ENCODE results near the gene SDC1.

The SDC1 gene

DNA sequence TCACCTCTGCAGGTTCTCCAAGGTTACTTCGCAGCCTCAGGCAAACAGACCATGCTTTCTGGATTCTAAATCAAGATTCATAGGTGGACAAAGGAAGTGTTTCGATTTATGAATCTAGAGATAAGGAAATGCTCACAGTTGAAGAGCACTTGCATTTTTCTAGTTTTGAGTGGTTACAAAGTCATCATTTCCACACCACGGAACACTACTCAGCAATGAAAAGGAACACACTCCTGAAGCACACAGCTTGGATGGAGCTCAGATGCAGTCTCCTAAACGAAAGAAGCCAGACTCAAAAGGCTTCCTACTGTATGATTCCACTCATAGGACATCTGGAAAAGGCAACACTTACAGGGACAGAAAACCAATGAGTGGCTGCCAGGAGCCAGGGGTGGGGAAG, 31.7 kb downstream of the SDC1 start:
- DNase-seq (ENCODE audit: low spot score in 2 of 2), result no peak
- no peaks in the 10 kb centered on the region for H3K36me3 ChIP-seq (replicated peaks)
- H3K4me1 ChIP-seq, result peaks cover 10% of the 10 kb centered on the region
- no peak overlapping the region for H3K4me3 ChIP-seq
- in situ Hi-C loops (cut with MboI; ENCODE audit: low sequenced_read_pairs), result no loop called here
- no peaks in the 10 kb centered on the region for H3K27me3 ChIP-seq (ENCODE audit: low read depth)
- no peaks in the 10 kb centered on the region for H3K9me3 ChIP-seq

DNA sequence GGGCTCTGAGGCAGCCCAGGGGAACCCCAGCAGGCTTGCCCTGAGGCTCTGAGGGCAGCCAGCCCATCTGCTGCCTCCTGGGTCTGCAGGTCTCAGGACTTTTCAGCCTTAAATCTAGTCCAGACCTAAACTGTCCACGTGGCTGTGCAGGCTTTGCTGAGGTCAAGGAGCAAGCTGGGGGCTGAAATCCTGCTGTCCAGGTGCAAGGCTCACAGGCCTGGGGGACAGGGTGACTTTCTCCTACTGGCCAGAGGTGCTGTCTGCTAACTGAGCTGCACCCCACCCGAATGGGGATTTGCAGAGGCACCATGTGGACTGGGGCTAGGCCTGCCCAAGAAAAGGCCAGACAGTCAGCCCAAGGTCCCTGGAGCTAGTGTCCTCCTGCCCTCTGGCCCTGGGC, 32.1 kb downstream of the SDC1 start:
- Histone ChIP-seq H3K36me3 (replicated peaks) (no peaks in the 10 kb centered on the region), H3K4me1 (peaks cover 12% of the 10 kb centered on the region), H3K9me3 (no peaks in the 10 kb centered on the region), H3K4me3 (no peak overlapping the region), H3K27me3 (ENCODE audit: low read depth) (no peaks in the 10 kb centered on the region)
- in situ Hi-C loops (cut with MboI; ENCODE audit: low sequenced_read_pairs), result no loop called here
- no peak for DNase-seq (ENCODE audit: low spot score in 2 of 2)

DNA sequence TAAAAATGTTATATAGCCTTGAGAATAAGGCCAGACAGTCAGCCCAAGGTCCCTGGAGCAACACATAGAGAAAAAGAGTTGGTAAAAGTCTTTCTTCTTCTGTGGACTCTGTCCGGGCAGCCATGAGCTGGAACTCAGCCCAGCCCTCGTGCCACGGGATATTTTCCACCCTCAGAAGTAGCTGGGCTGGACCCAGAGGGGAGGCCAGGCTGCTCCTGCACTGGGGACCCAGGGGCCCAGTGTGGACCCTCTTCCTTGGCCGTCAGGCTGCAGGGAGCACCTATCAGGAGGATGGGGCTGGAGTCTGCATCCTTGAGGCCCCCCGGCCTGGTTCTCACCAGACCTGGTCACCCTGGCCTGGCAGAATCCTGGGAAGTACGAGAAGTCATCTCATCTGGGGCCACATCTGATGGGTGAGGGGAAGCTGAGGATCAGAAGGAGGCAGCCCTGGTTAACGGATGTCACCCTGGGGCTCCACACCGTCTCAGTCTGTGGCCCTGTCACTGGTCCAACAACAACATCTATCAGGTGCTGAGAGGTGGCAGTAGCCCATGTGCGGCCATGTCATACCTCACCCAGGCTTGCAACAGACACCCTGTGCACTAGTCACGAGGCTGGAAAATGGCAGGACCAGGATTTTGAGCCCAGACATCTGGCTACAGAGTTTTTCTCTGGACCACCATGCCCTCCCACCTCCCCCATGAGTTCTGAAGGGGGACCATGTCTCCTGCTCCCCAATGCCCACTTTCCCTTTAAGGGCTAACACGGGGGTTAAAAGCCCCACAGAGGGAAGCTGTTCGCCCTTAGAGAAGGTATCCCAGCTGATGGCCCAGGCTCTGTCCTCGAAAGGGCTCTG, 33.0 kb downstream of the SDC1 start:
- Histone ChIP-seq H3K36me3 (replicated peaks) (no peaks in the 10 kb centered on the region), H3K4me3 (no peak overlapping the region), H3K27me3 (ENCODE audit: low read depth) (no peaks in the 10 kb centered on the region), H3K4me1 (peaks cover 12% of the 10 kb centered on the region), H3K9me3 (no peaks in the 10 kb centered on the region)
- no peak for DNase-seq (ENCODE audit: low spot score in 2 of 2)
- in situ Hi-C loops (cut with MboI; ENCODE audit: low sequenced_read_pairs), result no loop called here

DNA sequence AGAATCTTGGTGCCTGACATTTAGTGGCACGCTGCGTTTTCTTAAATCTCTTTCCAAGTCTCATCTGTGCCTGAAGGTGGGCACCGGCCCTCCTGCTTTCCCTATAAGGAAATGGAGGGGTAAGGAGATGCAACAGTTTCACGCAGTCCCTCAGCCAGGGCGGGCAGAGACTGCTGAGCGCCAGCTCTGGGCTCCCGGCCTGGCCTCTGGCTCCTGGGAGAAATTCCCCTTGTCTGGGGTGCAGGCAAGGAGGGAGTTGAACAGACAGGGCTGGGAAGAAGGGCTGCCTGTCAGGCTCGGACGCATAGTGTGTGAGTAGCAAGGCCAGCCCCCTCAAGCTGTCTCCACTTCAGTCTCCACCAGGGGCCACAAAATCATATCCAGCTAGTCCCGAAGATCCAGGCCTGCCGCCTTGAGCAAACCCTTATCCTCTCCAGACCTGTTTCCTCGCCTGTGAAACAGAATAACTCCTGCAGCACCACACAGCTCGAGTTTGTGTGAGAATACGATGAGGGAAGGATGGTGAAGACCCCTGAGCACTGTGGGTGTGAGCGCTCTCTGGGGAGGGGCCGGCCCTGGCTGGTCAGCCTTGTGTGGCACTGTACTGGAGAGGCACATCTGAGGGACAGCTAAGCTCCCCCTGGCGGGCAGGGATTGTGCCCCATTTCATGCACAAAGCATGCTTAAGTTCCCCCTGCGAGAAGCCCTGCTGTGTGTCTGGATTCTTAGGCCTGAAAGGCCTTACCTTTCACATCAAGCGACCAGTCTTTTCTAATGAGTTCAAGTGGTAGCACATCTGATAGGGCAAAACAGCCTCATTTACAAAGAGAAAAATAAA, 33.8 kb downstream of the SDC1 start:
- H3K36me3 ChIP-seq (replicated peaks), result no peaks in the 10 kb centered on the region
- H3K4me1 ChIP-seq, result peaks cover 12% of the 10 kb centered on the region
- DNase-seq (ENCODE audit: low spot score in 2 of 2), result no peak
- in situ Hi-C loops (cut with MboI; ENCODE audit: low sequenced_read_pairs), result no loop called here
- H3K27me3 ChIP-seq (ENCODE audit: low read depth), result no peaks in the 10 kb centered on the region
- H3K9me3 ChIP-seq, result no peaks in the 10 kb centered on the region
- H3K4me3 ChIP-seq, result no peak overlapping the region

DNA sequence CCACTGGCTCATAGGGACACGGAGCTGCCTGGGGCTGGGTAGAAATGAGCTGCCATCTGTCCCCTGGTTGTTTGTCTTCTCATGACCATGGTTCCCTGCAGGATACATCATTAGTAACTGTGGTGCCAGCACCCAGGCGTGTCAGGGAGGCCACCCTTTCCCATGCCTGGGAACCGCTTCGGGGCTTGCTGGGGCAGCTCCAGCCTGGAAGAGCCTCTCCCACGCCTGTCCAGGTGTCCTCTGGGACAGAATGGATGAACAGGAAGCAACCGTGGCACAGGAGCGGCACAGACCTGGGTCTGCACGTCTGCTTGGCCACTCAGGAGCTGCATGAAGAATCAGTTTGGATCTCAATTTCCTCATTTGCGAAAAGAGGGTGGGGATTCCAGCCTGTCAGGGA, 34.8 kb downstream of the SDC1 start:
- no peaks in the 10 kb centered on the region for H3K9me3 ChIP-seq
- H3K4me1 ChIP-seq, result peaks cover 12% of the 10 kb centered on the region
- no peak for DNase-seq (ENCODE audit: low spot score in 2 of 2)
- H3K36me3 ChIP-seq (replicated peaks), result no peaks in the 10 kb centered on the region
- in situ Hi-C loops (cut with MboI; ENCODE audit: low sequenced_read_pairs), result no loop called here
- H3K27me3 ChIP-seq (ENCODE audit: low read depth), result no peaks in the 10 kb centered on the region
- no peak overlapping the region for H3K4me3 ChIP-seq

DNA sequence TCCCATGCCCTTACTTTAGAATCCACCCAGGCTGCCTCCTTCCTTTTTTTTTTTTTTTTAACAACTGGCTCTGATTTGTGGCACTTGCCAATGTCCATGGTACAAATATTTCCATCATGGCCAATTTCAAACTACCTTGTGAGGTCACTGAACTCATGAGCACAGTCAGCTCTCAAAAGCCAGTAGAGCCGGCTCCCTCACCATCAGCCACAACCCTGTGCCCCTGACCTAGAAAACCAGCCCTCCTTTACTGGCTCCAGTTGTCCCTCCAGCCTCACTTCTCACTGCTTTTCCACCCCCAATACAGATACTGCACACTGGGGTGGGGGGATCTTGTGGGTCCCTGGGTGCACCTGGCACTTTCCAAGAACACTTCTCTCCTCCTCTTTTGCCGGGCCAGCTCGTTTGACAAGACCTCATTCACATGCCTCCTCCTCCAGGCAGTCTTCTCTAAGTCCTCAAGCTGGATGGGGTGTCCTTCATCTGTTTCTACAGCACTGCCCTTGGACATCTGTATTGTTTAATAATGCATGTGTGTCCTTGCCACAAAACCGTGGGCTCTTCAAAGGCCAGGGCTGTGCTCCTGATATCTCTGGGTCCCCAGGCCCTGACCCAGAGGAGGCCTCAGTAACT, 35.5 kb downstream of the SDC1 start:
- no peak overlapping the region for H3K4me3 ChIP-seq
- no peak for DNase-seq (ENCODE audit: low spot score in 2 of 2)
- in situ Hi-C loops (cut with MboI; ENCODE audit: low sequenced_read_pairs), result no loop called here
- no peaks in the 10 kb centered on the region for H3K27me3 ChIP-seq (ENCODE audit: low read depth)
- peaks cover 12% of the 10 kb centered on the region for H3K4me1 ChIP-seq
- H3K36me3 ChIP-seq (replicated peaks), result no peaks in the 10 kb centered on the region
- no peaks in the 10 kb centered on the region for H3K9me3 ChIP-seq

DNA sequence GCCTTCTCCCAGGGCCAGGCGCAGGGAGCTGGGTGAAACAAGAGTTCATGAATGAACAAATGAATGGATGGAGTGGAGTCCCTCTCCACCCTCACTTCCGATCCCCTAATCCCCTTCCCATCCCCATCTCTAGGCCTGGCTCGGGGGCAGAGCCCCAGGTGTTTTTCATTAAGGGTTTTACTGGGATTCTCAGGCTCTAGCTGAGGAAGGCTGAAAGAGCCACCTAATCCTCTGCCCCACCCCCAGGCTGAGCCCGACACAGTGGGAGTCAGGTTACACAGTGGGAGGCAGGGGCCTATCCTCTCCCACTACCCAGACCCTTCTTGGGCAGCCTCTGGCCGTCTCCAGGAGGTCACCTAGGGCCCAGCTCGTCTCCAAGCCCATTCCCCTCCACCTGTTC, 36.1 kb downstream of the SDC1 start:
- H3K36me3 ChIP-seq (replicated peaks), result no peaks in the 10 kb centered on the region
- H3K9me3 ChIP-seq, result no peaks in the 10 kb centered on the region
- no peaks in the 10 kb centered on the region for H3K27me3 ChIP-seq (ENCODE audit: low read depth)
- in situ Hi-C loops (cut with MboI; ENCODE audit: low sequenced_read_pairs), result no loop called here
- H3K4me1 ChIP-seq, result peaks cover 12% of the 10 kb centered on the region
- DNase-seq (ENCODE audit: low spot score in 2 of 2), result peak; percentile 48 to 80
- no peak overlapping the region for H3K4me3 ChIP-seq

DNA sequence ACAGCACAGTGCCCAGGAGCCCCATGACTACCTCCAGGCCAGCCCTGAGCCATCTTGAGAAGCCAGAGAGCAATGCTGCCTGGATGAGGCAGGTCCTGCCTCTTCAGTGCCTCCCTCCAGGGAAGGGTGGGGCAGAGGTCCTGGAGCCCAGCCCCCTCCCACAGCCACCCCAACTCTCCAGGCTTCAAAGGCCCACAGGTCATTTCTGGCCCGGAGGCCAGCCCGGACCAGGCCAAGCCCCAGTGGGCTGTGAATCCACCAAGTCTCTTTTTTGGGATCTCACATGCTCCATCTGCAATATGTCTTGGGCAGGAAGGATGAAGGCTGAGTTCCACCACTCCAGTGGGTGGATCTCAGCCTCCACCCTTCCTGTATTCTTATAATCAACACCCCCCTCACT, 36.7 kb downstream of the SDC1 start:
- in situ Hi-C loops (cut with MboI; ENCODE audit: low sequenced_read_pairs), result no loop called here
- no peaks in the 10 kb centered on the region for H3K27me3 ChIP-seq (ENCODE audit: low read depth)
- no peaks in the 10 kb centered on the region for H3K9me3 ChIP-seq
- H3K36me3 ChIP-seq (replicated peaks), result no peaks in the 10 kb centered on the region
- no peak overlapping the region for H3K4me3 ChIP-seq
- no peak for DNase-seq (ENCODE audit: low spot score in 2 of 2)
- H3K4me1 ChIP-seq, result peaks cover 12% of the 10 kb centered on the region

DNA sequence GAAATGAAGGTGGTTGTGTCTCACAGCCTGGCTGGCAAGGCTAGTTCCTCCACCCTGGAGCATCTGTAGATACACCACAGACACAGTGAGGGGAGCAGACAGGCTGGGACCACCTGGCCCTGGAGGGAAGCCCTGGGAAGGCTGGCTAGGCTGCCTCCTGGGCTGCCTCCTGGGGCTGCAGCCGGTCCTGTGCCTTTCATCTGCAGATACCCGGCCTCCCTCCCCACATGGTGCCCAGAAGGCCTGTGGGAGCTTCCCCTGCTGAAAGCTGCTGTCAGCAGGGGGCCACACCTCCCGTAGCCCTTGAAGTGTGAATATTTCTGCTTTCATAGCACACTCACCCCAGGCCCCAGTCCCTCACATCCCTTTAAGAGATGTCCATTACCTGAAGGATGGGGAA, 37.6 kb downstream of the SDC1 start:
- DNase-seq (ENCODE audit: low spot score in 2 of 2), result no peak
- Histone ChIP-seq H3K36me3 (replicated peaks) (no peaks in the 10 kb centered on the region), H3K9me3 (no peaks in the 10 kb centered on the region), H3K4me1 (peaks cover 12% of the 10 kb centered on the region), H3K4me3 (no peak overlapping the region), H3K27me3 (ENCODE audit: low read depth) (no peaks in the 10 kb centered on the region)
- in situ Hi-C loops (cut with MboI; ENCODE audit: low sequenced_read_pairs), result no loop called here

DNA sequence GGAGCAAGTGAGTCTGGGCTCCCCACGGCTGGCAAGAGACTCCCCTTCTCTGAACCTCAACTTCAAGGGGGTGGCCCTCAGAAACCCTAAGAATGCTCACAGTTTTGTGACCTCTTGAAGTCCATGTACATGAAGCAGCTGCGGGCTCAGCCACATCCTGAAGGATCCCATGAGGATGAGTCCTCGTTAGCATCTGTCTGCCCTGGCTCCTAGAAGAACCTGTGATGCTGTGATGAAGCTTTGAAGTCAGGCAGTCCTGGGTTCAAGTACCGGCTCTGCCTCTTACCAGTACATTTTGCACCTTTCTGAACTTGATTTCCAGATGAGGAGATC, 38.1 kb downstream of the SDC1 start:
- H3K4me1 ChIP-seq, result peaks cover 12% of the 10 kb centered on the region
- H3K4me3 ChIP-seq, result no peak overlapping the region
- no peaks in the 10 kb centered on the region for H3K36me3 ChIP-seq (replicated peaks)
- no peaks in the 10 kb centered on the region for H3K27me3 ChIP-seq (ENCODE audit: low read depth)
- H3K9me3 ChIP-seq, result no peaks in the 10 kb centered on the region
- DNase-seq (ENCODE audit: low spot score in 2 of 2), result no peak
- in situ Hi-C loops (cut with MboI; ENCODE audit: low sequenced_read_pairs), result no loop called here

DNA sequence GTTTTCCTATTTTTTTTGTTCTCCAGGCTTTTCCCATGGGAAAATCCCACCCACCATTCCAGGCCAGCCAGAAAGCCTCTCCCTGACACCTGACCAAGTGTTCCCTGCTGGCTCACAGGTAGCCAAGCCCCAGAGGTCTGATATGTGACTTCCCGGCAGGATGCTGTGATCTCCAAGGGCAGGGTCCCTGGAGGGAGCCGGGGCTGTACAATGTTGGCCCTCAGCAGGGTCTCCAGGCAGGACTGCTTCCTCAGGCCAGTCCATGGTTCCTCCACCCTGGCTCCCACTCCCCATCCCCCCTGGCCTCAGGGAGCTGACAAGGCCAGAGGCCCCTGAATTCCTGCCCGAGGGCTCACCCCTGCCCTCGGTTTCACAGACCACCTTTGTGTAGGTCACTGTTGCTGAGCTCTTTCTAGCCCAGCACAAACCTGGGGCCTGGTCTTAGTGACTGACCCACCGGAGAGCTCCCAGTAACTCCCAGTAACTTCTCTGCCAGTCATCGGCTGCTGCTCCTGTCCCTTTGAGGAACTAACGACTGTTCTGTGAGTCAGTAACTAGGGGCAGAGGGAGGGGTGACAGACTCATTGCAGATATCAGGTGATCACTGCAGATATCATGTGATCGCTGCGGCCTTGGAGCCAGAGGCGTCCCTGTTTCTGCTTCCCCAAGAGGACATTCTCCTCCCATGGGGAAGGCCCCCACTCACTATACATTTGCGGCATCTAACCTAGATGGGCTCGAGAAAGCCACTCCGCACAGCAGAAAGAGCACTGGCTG, 38.7 kb downstream of the SDC1 start:
- H3K9me3 ChIP-seq, result no peaks in the 10 kb centered on the region
- no peak overlapping the region for H3K4me3 ChIP-seq
- no peaks in the 10 kb centered on the region for H3K27me3 ChIP-seq (ENCODE audit: low read depth)
- no peak for DNase-seq (ENCODE audit: low spot score in 2 of 2)
- no peaks in the 10 kb centered on the region for H3K36me3 ChIP-seq (replicated peaks)
- in situ Hi-C loops (cut with MboI; ENCODE audit: low sequenced_read_pairs), result no loop called here
- peaks cover 12% of the 10 kb centered on the region for H3K4me1 ChIP-seq

DNA sequence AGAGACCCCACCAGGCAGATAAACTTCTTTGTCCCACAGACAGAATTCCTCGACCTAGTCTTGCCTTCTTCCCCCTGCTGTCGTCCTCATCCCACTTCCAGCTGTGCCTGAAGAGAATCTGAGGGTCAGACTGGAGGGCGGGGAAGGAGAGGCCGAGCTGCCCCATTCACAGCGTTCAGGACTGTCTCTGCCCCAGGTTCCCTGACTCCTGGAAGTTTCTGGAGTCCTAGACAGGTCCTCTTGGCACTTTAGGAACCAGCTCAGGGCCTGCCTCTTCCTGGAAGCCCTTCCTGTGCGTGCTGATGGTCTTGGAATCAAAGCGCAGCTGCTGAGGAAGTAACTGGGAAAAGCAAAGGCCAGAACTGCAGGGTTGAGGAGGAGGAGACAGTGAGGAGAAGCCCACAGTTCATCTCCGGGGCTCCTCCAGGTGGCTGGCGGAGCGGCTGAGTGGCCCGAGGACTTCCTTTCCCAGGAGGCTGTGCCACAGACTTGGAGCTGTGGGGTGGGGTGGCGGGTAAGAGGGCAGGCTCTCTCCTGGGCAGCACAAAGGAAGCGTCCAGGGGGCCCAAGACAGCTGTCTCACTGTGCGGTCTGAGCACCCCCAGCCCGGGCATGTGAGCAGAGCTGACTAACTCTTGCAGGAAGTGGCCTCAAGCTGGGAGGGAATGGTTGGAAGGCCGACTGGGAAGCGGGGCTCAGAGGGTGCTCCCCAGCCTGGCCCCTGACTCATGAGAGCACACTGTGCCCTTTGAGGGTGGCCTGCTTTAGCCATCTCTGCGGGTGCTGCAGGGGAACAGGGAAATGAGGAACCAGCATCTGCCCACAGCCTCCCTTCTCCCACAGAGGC, 39.5 kb downstream of the SDC1 start:
- peaks cover 12% of the 10 kb centered on the region for H3K4me1 ChIP-seq
- H3K36me3 ChIP-seq (replicated peaks), result no peaks in the 10 kb centered on the region
- no peak for DNase-seq (ENCODE audit: low spot score in 2 of 2)
- no peaks in the 10 kb centered on the region for H3K27me3 ChIP-seq (ENCODE audit: low read depth)
- in situ Hi-C loops (cut with MboI; ENCODE audit: low sequenced_read_pairs), result no loop called here
- no peaks in the 10 kb centered on the region for H3K9me3 ChIP-seq
- no peak overlapping the region for H3K4me3 ChIP-seq
